Kidney epithelial cell (primary cell): Measurements from ENCODE around the gene NUDT6. TPM values are rescaled to one million over a fixed set of nuclear protein-coding genes. Genes with fewer than 3 reads are reported as not detected.
"Not testable (repeated sequence)": the region's sequence is repeated elsewhere in the genome, so short reads cannot be mapped to it uniquely, and the experiment has no call there.

Experiments used
- DNase-seq: peaks from one replicate; pipeline ENCODE4 v3.0.0-alpha.2; 2010; ENCODE audit warnings: low read depth
- H3K27me3 ChIP-seq: 2 replicates; pipeline ENCODE4 v1.6.0; 2011; ENCODE audit warnings: low read length; ENCODE audit not compliant: control insufficient read depth, insufficient read depth
- H3K36me3 ChIP-seq: 2 replicates; pipeline ENCODE4 v1.5.1; 2011; ENCODE audit warnings: low read length; ENCODE audit not compliant: control insufficient read depth, insufficient read depth
- H3K4me3 ChIP-seq: 2 replicates; pipeline ENCODE4 v1.5.1; 2011; ENCODE audit warnings: low read depth, mild to moderate bottlenecking, control low read depth, low read length
- total RNA-seq: library from RNA; depleted of rRNA; stranded (reverse); fragments of >200 nt; gene quantifications from 2 replicates; pipeline ENCODE4 v1.2.3, GENCODE V29; 2015
- TF ChIP-seq, protein P1 (sequence below): IDR thresholded peaks from 2 replicates; pipeline ENCODE4 v1.5.1; 2011; ENCODE audit warnings: mild to moderate bottlenecking, moderate library complexity, low read length, control low read depth, inconsistent platforms; ENCODE audit not compliant: insufficient read depth, poor library complexity, severe bottlenecking

NUDT6 gene
- total RNA-seq, 1 donor from 2014 or later: 9.7 TPM

DNA sequence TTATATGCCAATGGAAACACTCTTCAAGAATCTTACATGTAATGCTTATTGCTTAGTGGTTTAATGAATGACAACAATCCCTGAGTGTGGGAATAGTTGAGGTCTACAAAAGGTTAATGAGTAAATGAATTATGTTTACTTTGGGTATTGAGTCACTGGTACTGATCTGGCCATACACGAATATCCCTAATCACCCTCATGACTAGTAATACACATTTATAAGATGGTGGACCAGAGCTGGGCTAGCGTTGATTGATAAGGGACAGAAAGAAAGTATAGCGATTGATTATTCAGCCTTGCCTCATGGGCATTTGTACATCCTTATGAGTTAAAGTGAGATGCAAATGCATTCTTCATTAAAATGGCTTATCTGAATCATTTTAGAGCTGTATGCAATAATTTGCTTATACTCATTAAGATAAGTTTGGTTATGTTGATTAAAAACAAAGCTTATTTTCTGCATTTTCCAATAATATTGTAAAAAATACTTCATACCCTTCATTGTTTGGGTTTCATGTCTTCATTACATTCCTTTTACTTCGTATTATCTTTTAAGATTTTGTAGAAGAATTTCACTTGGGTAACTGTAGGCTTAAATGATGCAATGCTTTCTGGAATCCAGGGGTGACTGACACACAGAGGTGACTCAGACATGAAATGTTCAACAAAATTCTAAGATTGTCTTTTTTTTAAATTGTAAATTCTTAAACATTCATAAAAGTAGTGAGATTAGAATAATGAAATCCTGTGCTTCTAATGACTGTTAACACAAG lies 48.4 kb downstream of the NUDT6 start:
- Histone ChIP-seq H3K4me3 (no peak overlapping the region), H3K27me3 (no peaks in the 10 kb centered on the region), H3K36me3 (peaks cover 3% of the 10 kb centered on the region)
- peak; percentile 88 for DNase-seq
- TF ChIP-seq, protein P1, sequence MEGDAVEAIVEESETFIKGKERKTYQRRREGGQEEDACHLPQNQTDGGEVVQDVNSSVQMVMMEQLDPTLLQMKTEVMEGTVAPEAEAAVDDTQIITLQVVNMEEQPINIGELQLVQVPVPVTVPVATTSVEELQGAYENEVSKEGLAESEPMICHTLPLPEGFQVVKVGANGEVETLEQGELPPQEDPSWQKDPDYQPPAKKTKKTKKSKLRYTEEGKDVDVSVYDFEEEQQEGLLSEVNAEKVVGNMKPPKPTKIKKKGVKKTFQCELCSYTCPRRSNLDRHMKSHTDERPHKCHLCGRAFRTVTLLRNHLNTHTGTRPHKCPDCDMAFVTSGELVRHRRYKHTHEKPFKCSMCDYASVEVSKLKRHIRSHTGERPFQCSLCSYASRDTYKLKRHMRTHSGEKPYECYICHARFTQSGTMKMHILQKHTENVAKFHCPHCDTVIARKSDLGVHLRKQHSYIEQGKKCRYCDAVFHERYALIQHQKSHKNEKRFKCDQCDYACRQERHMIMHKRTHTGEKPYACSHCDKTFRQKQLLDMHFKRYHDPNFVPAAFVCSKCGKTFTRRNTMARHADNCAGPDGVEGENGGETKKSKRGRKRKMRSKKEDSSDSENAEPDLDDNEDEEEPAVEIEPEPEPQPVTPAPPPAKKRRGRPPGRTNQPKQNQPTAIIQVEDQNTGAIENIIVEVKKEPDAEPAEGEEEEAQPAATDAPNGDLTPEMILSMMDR: no peak

DNA sequence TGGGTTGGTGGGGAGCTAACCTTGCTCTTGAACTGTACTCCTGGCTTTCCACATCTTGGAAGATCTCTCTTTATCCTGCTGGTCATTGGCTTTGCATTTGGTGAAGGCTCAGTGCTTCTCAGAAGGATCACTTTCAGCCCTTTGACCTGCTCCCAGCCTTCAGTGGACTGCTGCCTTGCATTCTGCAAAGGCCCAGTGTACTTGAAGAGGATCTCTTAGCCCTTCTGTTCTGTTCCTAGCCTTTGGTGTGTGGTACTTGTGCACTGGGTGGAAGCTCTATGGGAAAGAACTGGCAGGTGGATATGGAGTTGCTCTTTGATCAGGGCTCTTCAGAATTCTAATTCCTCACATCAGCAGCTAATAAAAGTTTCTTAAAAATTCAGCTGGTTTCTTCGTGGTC lies 49.3 kb downstream of the NUDT6 start:
- TF ChIP-seq, protein P1: no peak
- H3K4me3 ChIP-seq: no peak overlapping the region
- no peak for DNase-seq
- no peaks in the 10 kb centered on the region for H3K27me3 ChIP-seq
- peaks cover 3% of the 10 kb centered on the region for H3K36me3 ChIP-seq

DNA sequence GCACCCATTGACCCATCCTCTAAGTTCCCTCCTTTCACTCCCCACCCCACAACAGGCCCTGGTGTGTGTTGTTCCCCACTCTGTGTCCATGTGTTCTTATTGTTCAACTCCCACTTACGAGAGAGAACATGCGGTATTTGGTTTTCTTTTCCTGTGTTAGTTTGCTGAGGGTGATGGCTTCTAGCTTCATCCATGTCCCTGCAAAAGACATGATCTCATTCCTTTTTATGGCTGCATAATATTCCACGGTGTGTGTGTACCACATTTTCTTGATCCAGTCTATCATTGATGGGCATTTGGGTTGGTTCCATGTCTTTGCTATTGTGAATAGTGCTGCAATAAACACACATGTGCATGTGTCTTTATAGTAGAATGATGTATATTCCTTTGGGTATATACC lies 54.2 kb downstream of the NUDT6 start:
- H3K27me3 ChIP-seq, H3K4me3 ChIP-seq, H3K36me3 ChIP-seq, DNase-seq: not testable (repeated sequence)

DNA sequence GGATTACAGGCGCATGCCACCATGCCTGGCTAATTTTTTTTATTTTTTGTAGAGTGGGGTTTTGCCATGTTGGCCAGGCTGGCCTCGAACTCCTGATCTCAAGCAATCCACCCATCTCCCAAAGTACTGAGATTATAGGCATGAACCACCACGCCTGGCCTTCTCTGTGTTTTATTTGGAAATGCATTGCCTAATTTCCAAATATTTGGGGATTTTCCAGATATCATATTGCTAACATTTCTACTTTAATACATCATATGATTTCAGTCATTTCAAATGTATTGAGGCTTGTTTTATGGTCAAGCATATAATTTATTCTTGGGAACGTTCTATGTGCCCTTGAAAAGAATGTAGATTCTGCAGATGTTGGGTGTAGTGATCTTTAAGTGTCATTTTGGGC lies 57.0 kb downstream of the NUDT6 start:
- DNase-seq: no peak
- H3K4me3 ChIP-seq: no peak overlapping the region
- TF ChIP-seq, protein P1: no peak
- no peaks in the 10 kb centered on the region for H3K27me3 ChIP-seq
- no peaks in the 10 kb centered on the region for H3K36me3 ChIP-seq

DNA sequence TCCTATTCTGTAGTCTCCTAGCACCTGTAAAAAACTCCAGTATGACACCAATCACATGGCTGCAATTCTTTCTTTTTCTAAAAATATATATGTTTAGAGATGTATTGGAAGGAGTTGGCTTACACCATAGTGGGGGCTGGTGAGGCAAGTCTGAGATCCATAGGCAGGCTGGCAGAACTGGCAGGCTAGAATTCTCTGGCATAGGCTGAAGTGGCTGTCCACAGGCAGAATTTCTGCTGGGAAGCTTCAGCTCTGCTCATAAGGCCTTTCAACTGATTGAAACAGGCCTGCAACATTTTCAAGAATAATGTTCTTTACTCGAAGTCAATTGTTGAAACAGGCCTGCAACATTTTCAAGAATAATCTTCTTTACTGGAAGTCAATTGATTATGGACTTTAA lies 58.8 kb downstream of the NUDT6 start:
- Histone ChIP-seq H3K4me3 (no peak overlapping the region), H3K36me3 (no peaks in the 10 kb centered on the region), H3K27me3 (no peaks in the 10 kb centered on the region)
- DNase-seq: no peak
- TF ChIP-seq, protein P1: no peak

DNA sequence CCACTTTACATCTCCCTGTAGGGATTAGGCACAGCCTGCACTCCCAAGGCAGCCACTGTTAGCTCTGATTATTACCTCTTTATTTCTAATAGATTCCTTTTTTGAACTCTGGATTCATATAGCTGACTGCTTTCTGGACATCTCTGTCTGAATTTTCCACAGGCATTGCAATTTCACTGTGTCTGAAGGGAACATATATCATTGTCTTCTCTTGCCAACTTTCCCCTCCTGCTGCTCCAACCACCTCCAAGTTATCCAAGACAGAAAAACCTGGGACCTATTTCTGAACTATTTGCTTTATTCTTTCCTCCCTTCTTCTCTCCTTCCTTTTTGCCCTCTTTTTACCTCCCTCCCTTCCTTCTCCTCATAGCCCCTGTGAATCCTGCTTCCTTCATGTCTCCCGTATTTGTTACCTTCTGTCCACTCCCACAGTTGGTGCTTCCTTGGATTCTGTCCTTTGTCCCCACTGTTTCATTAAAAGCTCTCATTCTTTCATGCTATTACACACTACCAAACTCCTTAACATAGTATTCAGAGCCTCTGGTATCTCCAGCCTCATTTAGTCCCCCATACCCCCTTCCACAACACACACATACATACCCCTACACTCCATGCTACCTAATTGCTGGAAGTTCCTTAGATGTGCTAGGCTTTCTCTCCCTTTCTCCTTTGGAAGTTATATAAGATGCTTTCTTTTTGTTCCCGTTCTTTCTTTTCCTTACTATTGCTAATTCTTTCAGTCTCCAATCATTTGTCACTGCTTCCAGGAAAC lies 61.0 kb downstream of the NUDT6 start:
- TF ChIP-seq, protein P1: no peak
- H3K4me3 ChIP-seq: no peak overlapping the region
- DNase-seq: no peak
- no peaks in the 10 kb centered on the region for H3K27me3 ChIP-seq
- no peaks in the 10 kb centered on the region for H3K36me3 ChIP-seq
